ENCODE measurements around the gene PSAP.

Gene PSAP

GRCh38 chr10:71888623-71889387 is 37.8 kb upstream of the PSAP start:
- no peak overlapping the region for H3K27ac ChIP-seq (ENCODE audit: low read length)
- peaks cover 25% of the 10 kb centered on the region for H3K4me1 ChIP-seq (ENCODE audit: low read length)
- H3K9ac ChIP-seq (ENCODE audit: low read length): peak overlapping the region; percentile 14; the same call in 1 of the 2 replicates

DNA sequence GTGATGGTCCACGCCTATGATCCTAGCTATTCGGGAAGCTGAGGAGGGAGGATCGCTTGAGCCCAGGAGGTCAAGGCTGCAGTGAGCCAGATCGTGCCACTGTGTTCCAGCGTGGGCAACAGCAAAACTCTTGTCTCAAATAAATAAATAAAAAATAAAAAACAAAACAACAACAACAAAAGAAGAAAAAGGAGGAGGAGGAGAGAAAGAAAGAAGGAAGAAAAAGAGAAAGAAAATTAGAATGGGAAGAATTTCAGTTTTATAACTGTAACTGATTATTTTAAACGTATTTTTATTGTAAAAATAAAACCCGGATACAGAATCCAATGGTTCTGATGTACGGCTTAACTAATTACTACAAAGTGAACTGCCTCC is 37.2 kb upstream of the PSAP start:
- TF ChIP-seq EZH2phosphoT487 (IDR thresholded peaks at IDR 0.05; ENCODE audit: low read depth): no peak
- TF ChIP-seq, protein P1, sequence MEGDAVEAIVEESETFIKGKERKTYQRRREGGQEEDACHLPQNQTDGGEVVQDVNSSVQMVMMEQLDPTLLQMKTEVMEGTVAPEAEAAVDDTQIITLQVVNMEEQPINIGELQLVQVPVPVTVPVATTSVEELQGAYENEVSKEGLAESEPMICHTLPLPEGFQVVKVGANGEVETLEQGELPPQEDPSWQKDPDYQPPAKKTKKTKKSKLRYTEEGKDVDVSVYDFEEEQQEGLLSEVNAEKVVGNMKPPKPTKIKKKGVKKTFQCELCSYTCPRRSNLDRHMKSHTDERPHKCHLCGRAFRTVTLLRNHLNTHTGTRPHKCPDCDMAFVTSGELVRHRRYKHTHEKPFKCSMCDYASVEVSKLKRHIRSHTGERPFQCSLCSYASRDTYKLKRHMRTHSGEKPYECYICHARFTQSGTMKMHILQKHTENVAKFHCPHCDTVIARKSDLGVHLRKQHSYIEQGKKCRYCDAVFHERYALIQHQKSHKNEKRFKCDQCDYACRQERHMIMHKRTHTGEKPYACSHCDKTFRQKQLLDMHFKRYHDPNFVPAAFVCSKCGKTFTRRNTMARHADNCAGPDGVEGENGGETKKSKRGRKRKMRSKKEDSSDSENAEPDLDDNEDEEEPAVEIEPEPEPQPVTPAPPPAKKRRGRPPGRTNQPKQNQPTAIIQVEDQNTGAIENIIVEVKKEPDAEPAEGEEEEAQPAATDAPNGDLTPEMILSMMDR (IDR thresholded peaks at IDR 0.05; ENCODE audit: low read depth, low read length): no peak
- Histone ChIP-seq H2AFZ (ENCODE audit: low read depth, low read length) (no peak overlapping the region), H3K9ac (ENCODE audit: low read length) (no peak overlapping the region), H3K9me3 (ENCODE audit: insufficient read depth, low read length) (no peaks in the 10 kb centered on the region), H3K27ac (ENCODE audit: low read length) (no peak overlapping the region), H4K20me1 (ENCODE audit: insufficient read depth, low read length) (peaks cover 5% of the 10 kb centered on the region; the same call in 1 of the 2 replicates), H3K4me1 (ENCODE audit: low read length) (peaks cover 31% of the 10 kb centered on the region), H3K4me2 (ENCODE audit: low read length) (peak overlapping the region; percentile 88), H3K27me3 (ENCODE audit: low read depth, low read length) (peaks cover 52% of the 10 kb centered on the region), H3K79me2 (ENCODE audit: low read length) (no peaks in the 10 kb centered on the region), H3K36me3 (replicated peaks; ENCODE audit: low read depth, low read length) (no peaks in the 10 kb centered on the region), H3K4me3 (ENCODE audit: low read length) (peak overlapping the region; percentile 64)

More at GRCh38 chr10:71888623-71889387, 37.8 kb upstream of the PSAP start:
- no peaks in the 10 kb centered on the region for H3K9me3 ChIP-seq (ENCODE audit: insufficient read depth, low read length)
- H4K20me1 ChIP-seq (ENCODE audit: insufficient read depth, low read length): peaks cover 5% of the 10 kb centered on the region; the same call in 1 of the 2 replicates
- H3K4me3 ChIP-seq (ENCODE audit: low read length): peak overlapping the region; percentile 64
- H3K27me3 ChIP-seq (ENCODE audit: low read depth, low read length): peaks cover 49% of the 10 kb centered on the region
- H3K4me2 ChIP-seq (ENCODE audit: low read length): peak overlapping the region; percentile 88
- H3K79me2 ChIP-seq (ENCODE audit: low read length): no peaks in the 10 kb centered on the region
- no peak for TF ChIP-seq EZH2phosphoT487 (IDR thresholded peaks at IDR 0.05; ENCODE audit: low read depth)
- TF ChIP-seq, protein P1 (IDR thresholded peaks at IDR 0.05; ENCODE audit: low read depth, low read length): no peak
- no peaks in the 10 kb centered on the region for H3K36me3 ChIP-seq (replicated peaks; ENCODE audit: low read depth, low read length)
- H2AFZ ChIP-seq (ENCODE audit: low read depth, low read length): no peak overlapping the region

- Histone ChIP-seq H3K27me3 (ENCODE audit: low read depth, low read length) (peaks cover 57% of the 10 kb centered on the region), H3K79me2 (ENCODE audit: low read length) (no peaks in the 10 kb centered on the region), H3K9me3 (ENCODE audit: insufficient read depth, low read length) (no peaks in the 10 kb centered on the region), H3K4me1 (ENCODE audit: low read length) (peaks cover 33% of the 10 kb centered on the region), H3K4me3 (ENCODE audit: low read length) (no peak overlapping the region), H2AFZ (ENCODE audit: low read depth, low read length) (no peak overlapping the region), H4K20me1 (ENCODE audit: insufficient read depth, low read length) (peaks cover 5% of the 10 kb centered on the region; the same call in 1 of the 2 replicates), H3K9ac (ENCODE audit: low read length) (no peak overlapping the region), H3K4me2 (ENCODE audit: low read length) (peak overlapping the region; percentile 88), H3K36me3 (replicated peaks; ENCODE audit: low read depth, low read length) (no peaks in the 10 kb centered on the region), H3K27ac (ENCODE audit: low read length) (no peak overlapping the region)
- TF ChIP-seq, protein P1 (IDR thresholded peaks at IDR 0.05; ENCODE audit: low read depth, low read length): no peak
- no peak for TF ChIP-seq EZH2phosphoT487 (IDR thresholded peaks at IDR 0.05; ENCODE audit: low read depth)
Observed at GRCh38 chr10:71887743-71888142, 36.7 kb upstream of the PSAP start.

- no peaks in the 10 kb centered on the region for H4K20me1 ChIP-seq (ENCODE audit: insufficient read depth, low read length)
- peaks cover 42% of the 10 kb centered on the region for H3K27me3 ChIP-seq (ENCODE audit: low read depth, low read length)
- no peak overlapping the region for H3K4me2 ChIP-seq (ENCODE audit: low read length)
- no peaks in the 10 kb centered on the region for H3K36me3 ChIP-seq (replicated peaks; ENCODE audit: low read depth, low read length)
- no peaks in the 10 kb centered on the region for H3K79me2 ChIP-seq (ENCODE audit: low read length)
- H3K27ac ChIP-seq (ENCODE audit: low read length): no peak overlapping the region
- H2AFZ ChIP-seq (ENCODE audit: low read depth, low read length): no peak overlapping the region
- no peaks in the 10 kb centered on the region for H3K9me3 ChIP-seq (ENCODE audit: insufficient read depth, low read length)
- no peak overlapping the region for H3K9ac ChIP-seq (ENCODE audit: low read length)
- H3K4me1 ChIP-seq (ENCODE audit: low read length): peaks cover 14% of the 10 kb centered on the region
- TF ChIP-seq, protein P1 (IDR thresholded peaks at IDR 0.05; ENCODE audit: low read depth, low read length): no peak
- no peak for TF ChIP-seq EZH2phosphoT487 (IDR thresholded peaks at IDR 0.05; ENCODE audit: low read depth)
- no peak overlapping the region for H3K4me3 ChIP-seq (ENCODE audit: low read length)
Observed at GRCh38 chr10:71882813-71883659, 32.0 kb upstream of the PSAP start.

Data from OCI-LY3 (cell line).